ENCODE data around the gene NDUFA7.

Gene NDUFA7

GRCh38 chr19:8261347-8261746 is 59.8 kb downstream of the NDUFA7 start:
- DNase-seq = no peak

All from activated CD4-positive, alpha-beta T cell treated with anti-CD3 and anti-CD28 coated beads for 48 hours (primary cell).